ENCODE results near the gene TAX1BP1.

The TAX1BP1 gene

GRCh38 chr7:27781188-27781587, 41.2 kb downstream of the TAX1BP1 start:
- no peak for DNase-seq (ENCODE audit: low read depth in 2 of 2)

GRCh38 chr7:27782849-27783248, 42.9 kb downstream of the TAX1BP1 start:
- no peak for DNase-seq (ENCODE audit: low read depth in 2 of 2)

DNA sequence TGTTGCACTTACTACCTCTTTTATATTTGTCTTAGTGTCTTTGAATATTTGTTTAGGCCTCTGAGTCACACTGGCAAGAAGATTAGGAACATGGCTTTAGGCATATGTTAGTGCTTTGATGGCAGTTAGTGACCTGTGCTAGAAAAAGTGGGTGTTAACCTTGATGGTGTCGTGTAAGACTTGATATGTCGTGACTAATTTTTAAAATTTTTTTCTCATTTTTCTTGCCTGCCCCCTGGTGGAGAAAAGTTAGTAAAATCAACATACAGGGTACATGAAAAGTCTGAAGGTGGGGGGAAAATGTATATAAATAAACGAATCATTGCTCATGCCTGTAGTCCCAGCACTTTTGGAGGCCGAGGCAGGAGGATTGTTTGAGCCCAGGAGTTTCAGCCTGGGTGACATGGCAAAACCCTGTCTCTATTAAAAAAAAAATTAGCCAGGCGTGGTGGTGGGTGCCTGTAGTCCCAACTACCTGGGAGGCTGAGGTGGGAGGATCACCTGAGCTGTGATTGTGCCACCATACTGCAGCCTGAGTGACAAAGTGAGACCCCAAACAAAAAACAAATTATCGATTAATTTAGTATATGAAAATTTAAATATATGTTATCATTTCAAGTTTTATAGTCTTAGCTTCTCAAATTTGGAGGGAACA, 44.6 kb downstream of the TAX1BP1 start:
- DNase-seq (ENCODE audit: low read depth in 2 of 2): no peak

GRCh38 chr7:27788437-27788836, 48.5 kb downstream of the TAX1BP1 start:
- DNase-seq (ENCODE audit: low read depth in 2 of 2): no peak

- DNase-seq (ENCODE audit: low read depth in 2 of 2): no peak
Measured at GRCh38 chr7:27793780-27794179, 53.8 kb downstream of the TAX1BP1 start.

- DNase-seq (ENCODE audit: low read depth in 2 of 2): no peak
Measured at GRCh38 chr7:27795977-27796376, 56.0 kb downstream of the TAX1BP1 start.

DNA sequence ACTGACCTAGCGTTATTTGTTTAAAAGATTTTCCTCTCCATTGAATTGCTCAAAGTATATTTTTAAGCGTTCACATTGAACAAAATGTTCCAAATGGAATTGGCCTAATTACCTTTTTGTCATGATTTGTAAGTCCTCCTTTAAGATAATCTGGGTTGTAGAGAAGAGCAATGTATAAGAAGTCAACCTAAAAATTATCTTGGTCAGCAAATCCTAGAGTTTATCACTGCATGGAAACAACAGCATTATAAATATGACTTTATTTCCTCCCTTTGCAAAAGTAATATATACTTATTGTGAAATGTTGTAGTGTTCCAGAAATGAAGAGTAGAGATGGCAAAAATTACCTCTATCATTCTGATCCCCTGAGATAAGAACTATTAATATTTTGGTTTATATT, 59.2 kb downstream of the TAX1BP1 start:
- no peak for DNase-seq (ENCODE audit: low read depth in 2 of 2)

DNA sequence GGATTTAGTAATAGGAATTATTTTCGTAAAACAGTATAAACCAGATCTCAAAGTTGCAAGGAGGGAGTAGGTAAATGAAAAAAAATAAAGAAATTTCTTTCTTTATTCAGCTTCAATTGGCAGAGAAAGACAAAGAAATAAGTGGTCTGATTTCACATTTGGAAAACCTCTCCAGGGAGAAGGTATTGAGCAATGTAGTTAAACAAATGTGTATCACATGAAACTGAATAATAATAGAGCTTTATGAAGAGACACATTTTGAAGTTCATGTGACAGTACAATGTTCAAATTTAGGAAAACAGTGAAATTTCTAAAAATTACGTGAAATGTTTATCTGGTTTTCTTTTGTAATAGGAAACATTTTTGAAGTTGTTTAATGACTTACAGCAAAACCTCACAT, 63.0 kb downstream of the TAX1BP1 start:
- DNase-seq (ENCODE audit: low read depth in 2 of 2): peak in 1 of 2 experiments; percentile 21

DNA sequence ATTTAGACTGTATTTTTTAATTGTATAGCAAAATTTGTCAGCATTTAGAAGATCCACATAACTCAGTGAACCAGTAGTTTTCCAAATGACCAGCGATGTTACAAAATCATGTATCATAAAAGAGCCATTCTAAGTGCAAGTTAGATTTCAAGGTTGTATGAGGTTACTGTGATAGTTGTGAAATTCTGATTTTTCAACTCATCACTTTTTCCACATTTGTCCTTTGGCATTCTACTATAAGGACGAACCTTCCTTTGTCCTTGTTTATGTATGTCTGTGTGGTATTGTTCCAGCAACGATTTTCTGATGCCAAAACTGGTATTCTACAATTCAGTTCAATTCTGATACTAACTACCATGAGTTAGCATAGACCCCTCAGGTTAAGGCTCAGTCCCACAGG, 64.2 kb downstream of the TAX1BP1 start:
- no peak for DNase-seq (ENCODE audit: low read depth in 2 of 2)

GRCh38 chr7:27808626-27809025, 68.7 kb downstream of the TAX1BP1 start:
- DNase-seq (ENCODE audit: low read depth in 2 of 2): peak; percentile 37

DNA sequence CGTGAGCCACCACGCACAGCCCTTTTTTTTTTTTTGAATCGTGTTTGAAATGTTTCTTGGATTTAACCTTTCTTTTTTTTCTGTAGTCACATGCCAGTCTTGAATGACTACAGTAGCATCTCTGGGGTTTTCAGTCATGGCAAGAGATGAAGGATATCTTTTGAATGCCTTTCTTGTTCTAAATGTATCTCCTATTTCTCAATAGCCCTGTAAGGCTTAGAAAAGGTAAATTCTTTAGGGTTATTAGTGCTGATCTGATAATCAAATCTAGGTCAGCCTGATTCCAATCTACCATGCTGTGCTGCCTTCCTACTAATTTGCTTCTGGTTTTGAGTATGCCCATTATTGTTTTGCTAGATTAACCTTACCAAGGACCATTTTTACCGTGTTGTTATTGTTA, 70.2 kb downstream of the TAX1BP1 start:
- DNase-seq (ENCODE audit: low read depth in 2 of 2): no peak

- DNase-seq (ENCODE audit: low read depth in 2 of 2): no peak
Measured at GRCh38 chr7:27812706-27813105, 72.7 kb downstream of the TAX1BP1 start.

- DNase-seq (ENCODE audit: low read depth in 2 of 2): no peak
Measured at GRCh38 chr7:27822245-27822644, 82.3 kb downstream of the TAX1BP1 start.

DNA sequence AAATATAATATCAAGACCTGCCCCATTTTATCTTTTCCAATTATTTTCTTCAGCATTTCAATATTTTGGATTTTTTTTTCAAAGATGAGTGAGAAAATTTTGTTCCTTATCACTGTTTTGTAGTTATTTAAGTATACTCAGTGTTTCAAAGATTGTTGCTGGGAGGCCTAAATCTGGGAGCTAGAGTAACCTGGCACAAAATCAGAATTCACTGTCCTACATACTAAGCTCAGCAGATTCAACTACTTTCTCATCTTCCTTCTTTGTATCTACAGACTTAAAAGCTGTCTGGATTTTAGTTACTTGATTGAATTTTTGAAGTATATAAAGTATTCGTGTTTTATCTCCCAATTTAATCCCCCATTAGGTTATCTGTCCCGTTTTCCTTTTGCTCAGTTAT, 85.9 kb downstream of the TAX1BP1 start:
- DNase-seq (ENCODE audit: low read depth in 2 of 2): no peak

DNA sequence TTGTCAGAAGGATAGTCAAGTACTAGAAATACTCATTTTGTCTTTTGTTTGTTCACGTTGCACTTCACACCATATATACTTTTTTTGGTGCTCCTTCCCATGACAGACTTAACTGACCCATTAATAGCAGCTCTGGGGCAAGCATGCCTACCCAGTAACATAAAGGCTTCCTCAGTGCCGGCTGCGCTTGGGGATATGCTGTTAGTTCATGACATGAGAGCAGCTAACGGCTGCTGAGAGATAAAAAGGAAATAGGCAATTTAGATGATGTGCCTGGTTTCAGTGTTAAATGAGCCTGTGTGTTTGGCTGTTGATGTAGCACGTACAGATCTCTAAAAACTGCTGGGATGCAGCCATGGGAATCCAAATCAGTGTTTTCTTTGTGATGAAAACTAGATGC, 86.4 kb downstream of the TAX1BP1 start:
- DNase-seq (ENCODE audit: low read depth in 2 of 2): no peak

DNA sequence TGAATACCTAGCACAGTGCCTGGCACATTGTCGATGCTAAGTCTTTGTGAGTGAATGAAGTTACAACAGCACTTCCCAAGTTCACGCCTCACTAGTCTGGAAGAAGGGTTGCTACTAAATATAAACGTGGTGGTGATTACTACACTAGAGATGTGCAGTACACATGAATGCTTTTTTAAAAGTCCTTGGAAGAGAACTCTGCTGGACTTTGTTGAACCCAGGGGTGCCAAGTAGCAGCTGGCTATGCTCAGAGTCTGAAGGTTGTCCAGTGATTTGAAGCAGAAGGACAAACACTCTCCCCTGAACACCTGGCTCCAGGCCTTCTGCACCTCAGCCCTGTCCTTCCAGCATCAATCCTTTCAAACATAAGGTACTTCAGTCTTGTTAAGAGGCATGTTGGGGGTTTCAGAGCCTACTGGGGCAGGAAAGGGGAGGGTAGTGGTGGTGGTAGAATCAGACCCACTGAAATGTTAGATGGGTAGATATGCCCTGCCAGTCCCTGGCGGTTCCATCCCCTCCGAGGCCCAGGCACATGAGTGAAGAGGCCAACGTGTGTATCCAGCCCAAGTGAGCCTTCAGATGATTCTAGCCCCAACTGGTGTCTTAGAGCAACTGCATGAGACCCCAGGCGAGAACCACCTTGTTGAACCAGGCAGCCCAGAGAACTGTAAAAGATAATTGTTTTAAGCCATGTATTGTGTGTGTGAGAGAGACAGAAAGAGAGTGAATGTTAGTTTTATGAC, 94.4 kb downstream of the TAX1BP1 start:
- DNase-seq (ENCODE audit: low read depth in 2 of 2): no peak

DNA sequence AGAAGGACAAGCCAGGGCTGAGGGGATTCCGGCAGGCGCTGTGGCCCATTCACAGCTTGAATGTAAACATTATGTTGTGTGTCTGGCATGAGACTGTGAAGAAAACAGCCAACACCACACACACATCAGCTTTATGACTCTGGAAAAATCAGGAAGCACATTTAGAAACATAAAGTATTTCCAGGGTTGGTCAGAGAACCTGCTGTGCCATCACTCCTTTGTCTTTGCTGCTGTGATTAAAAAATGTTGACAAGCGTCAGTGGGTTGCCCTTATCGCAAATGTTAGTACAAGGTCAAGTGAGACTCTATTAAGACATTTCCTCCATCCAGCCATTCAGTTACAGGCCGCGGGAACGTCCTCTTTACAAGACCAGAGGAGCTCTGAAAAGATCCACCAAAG, 95.4 kb downstream of the TAX1BP1 start:
- no peak for DNase-seq (ENCODE audit: low read depth in 2 of 2)

DNA sequence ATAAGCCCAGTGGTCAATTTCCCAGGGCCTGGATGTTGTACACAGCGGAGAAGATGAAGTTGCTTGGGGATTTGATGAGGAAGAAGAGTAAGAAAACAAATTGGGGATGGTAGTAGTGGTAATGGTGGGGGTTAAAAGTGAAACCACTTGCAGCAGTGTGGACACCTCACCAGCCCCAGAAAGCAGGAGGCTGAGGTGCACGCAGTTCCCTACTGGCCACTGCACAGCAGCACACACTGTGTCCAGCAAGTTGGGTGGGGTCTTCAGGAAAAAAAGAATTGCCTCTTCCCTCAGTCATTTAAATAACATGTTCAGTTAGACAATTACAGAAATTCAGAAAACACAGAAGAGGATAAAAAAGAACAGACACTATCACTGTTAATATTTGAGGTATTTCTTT, 96.6 kb downstream of the TAX1BP1 start:
- no peak for DNase-seq (ENCODE audit: low read depth in 2 of 2)

DNA sequence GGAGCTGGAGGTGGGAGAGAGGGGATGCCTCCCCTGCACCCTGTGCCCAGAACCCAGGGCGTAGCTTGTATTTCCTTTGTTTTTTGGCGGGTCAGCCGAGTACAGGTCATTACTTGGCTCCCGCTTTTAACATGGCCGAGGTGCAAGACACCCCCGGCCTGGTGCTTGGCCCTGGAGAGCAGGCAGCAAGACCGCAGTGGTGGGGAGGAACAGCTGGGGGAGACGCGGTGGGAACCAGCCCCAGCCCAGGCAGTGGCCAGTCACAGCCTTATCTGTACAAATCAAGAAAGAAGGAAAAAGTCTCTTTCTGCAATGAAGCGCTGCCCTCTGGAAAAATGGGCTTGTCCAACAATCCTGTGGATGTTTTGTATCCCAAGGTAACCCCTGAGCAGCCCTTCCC, 99.1 kb downstream of the TAX1BP1 start:
- no peak for DNase-seq (ENCODE audit: low read depth in 2 of 2)

- no peak for DNase-seq (ENCODE audit: low read depth in 2 of 2)
Measured at GRCh38 chr7:27840313-27840712, 100.4 kb downstream of the TAX1BP1 start.

DNA sequence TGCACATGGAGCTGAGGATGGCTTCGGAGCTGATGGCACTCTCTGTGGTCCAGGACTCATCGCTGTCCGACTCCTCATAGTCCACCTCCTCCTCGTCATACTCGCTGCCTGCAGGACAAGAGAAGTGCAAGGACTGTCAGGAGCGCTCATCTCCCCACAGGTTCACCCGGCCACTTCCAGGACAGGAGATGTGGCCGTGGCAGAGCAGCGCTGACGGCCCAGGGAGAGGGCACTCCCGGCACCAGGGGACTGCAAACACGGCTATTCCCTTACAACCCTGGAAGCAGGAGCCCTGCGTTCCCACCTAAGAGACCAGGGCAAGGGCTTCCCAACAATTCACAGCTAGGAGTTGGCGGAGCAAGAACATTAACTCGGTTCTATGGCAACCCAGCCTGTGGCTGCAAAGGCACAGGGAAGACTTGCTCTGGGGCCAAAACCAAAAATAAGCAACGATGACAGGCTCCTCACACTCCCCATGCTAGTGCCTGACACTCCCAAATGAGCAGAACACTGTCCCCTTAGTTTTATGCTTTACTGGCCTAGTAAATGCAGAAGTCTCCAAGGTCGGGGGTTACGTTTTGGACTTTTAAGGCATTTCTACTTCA, 100.9 kb downstream of the TAX1BP1 start:
- no peak for DNase-seq (ENCODE audit: low read depth in 2 of 2)

DNA sequence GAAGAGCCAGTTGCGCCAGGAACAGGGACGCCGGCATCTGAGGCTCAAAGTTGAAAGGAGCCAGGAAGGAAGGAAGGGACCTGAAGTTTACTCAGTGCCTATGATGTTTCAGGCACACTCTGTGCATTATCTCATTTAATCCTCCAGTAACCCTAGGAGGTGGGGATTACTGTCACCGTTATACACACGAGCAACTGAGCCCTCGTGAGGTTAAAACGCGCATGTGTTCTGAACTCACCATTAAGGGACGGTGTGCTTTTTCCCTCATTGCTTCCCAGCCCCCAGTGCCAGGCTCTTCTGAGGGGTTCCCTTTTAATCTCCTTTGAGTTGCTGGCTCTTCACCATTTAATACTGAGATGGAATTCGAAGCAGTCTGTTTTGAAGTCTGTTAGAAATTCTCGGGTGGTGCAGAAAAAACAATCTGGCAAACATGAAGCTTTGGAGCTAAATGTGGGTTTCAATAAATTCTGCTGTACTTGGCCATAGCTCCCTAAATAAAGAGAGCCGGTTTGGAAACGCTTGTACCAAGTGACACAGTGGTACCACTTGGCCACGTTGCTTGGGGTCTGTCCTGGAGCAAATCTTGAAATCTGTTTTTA, 102.2 kb downstream of the TAX1BP1 start:
- no peak for DNase-seq (ENCODE audit: low read depth in 2 of 2)

DNA sequence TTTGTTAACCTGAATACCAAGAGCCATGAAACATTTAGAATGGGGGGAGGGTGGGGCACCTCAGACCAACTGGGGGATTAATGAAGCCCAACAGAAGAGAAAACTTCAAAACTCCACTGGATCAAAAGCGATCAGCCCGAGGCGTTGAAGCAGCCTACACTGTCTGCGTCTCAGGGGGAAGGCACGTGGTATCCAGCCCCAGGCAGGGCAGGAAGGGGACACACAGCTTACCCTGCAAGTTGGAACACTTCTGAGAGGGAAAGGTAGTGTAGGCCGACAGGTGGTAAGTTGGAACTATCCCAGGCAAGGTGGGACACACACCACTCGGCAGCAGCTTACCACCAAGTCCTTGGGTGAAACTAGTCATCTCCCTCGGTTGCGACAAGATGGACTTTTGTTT, 102.9 kb downstream of the TAX1BP1 start:
- no peak for DNase-seq (ENCODE audit: low read depth in 2 of 2)

Measured in fibroblast of skin of left quadriceps (primary cell).